ENCODE measurements around the gene ZBTB16. TPM values are rescaled to one million over a fixed set of nuclear protein-coding genes. Genes with fewer than 3 reads are reported as not detected.
A peak's percentile ranks its signal among the peaks of the same experiment; 100 is the strongest.

Gene ZBTB16
- total RNA-seq, 2 experiments from 2014 or later = 3.0 to 4.6 TPM

DNA sequence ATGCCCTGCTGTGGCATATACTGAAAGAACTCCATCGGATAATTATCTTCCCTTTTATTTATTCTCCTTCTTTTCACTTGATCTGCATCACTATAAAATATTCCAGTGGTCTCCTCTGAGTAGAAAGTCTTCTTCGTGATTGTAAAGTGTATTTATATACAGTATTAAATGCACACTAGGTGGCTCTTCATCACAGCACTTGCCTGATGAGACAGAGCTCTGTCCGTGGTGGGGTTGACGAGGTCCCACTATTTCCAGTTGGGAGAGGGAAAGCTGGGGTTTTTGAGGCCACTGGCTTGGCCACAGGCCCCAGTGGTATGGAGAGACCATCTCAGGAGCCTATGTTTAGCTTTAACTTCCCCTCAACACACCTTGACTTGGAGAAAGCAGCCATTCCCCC lies 31.6 kb upstream of the ZBTB16 start:
- intact Hi-C loops (cut with DNase I, micrococcal nuclease) = no loop called here
- CTCF ChIA-PET = interaction anchor here (0.6 to 1.1 kb wide), 3 partner anchors 12 to 232 kb away, joined by 3 to 6 read pairs (median 4); no protein-coding TSS in a partner anchor
- Mint-ChIP-seq H3K4me1 (peaks cover 1% of the 10 kb centered on the region), H3K9me3 (ENCODE audit: low read depth) (no peaks in the 10 kb centered on the region), H3K4me3 (no peak overlapping the region), H3K27ac (no peak overlapping the region), H3K27me3 (no peaks in the 10 kb centered on the region), H3K36me3 (ENCODE audit: low read depth) (no peaks in the 10 kb centered on the region)
- no peak for DNase-seq
- no peak for ATAC-seq
- POLR2A ChIA-PET = no interaction called here

DNA sequence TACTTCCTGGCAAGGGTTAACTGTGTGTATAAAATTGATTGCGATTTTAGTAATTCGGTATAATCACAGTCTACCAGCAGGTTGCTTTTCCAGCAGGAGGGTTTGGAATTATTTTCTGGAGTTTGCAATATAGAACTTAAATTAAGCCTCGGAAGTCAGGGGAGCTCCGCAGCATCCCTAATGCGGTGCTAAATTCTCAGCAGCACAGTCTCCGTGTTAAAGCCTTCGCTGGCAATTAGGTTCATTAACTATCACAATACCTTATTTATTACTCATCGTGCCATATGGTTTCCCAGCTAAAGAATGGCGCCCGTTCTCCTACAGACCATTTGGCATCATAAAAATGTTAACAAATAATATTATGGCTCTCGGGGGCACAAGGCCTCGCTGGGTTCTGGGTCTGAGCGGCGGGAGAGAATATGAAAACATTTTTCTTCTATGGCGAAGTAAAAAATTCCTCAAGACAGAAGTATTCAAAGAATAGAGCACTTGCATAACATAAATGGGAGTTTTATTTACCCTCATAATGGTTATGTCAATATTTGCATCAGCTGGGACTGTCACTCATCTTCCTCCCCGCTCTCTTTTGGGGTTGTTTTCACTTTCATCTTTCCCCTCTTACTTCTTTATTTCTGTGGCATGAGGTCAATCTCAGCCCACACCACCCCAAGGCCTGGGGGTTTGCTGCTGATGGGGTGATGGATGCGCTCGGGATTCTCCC lies 28.1 kb upstream of the ZBTB16 start:
- Mint-ChIP-seq H3K4me3 (no peak overlapping the region), H3K4me1 (peaks cover 1% of the 10 kb centered on the region), H3K27ac (no peak overlapping the region), H3K36me3 (ENCODE audit: low read depth) (no peaks in the 10 kb centered on the region), H3K27me3 (peaks cover 7% of the 10 kb centered on the region), H3K9me3 (ENCODE audit: low read depth) (no peaks in the 10 kb centered on the region)
- intact Hi-C loops (cut with DNase I, micrococcal nuclease) = no loop called here
- no peak for ATAC-seq
- ChIA-PET POLR2A (no interaction called here), CTCF (interaction anchor here (0.7 to 1.2 kb wide), 2 partner anchors 36 to 230 kb away, joined by 3 read pairs; no protein-coding TSS in a partner anchor)
- DNase-seq = no peak

DNA sequence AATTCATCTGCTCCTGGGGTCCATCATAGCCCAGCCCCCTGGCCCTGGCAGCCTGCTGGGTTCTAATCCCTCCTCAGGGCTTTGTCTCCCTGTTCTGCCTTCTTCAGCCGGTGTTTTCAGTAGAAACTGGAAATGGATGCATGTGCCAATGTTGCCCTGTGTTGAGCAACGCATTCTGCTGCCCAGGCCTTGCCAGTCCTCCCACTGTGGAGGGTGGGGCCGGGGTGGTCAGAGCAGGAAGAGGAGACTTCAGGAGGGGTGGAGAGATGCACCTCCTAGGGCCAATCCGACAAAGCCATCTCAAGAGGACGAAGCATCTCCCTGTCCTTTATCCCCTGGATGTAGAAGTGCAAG lies 27.6 kb upstream of the ZBTB16 start:
- ATAC-seq = no peak
- CTCF ChIA-PET = no interaction called here
- intact Hi-C loops (cut with DNase I, micrococcal nuclease) = no loop called here
- H3K4me1 Mint-ChIP-seq = no peaks in the 10 kb centered on the region
- POLR2A ChIA-PET = no interaction called here
- H3K36me3 Mint-ChIP-seq (ENCODE audit: low read depth) = no peaks in the 10 kb centered on the region
- H3K4me3 Mint-ChIP-seq = no peak overlapping the region
- DNase-seq = no peak
- H3K27me3 Mint-ChIP-seq = peaks cover 7% of the 10 kb centered on the region
- no peak overlapping the region for H3K27ac Mint-ChIP-seq
- H3K9me3 Mint-ChIP-seq (ENCODE audit: low read depth) = no peaks in the 10 kb centered on the region

DNA sequence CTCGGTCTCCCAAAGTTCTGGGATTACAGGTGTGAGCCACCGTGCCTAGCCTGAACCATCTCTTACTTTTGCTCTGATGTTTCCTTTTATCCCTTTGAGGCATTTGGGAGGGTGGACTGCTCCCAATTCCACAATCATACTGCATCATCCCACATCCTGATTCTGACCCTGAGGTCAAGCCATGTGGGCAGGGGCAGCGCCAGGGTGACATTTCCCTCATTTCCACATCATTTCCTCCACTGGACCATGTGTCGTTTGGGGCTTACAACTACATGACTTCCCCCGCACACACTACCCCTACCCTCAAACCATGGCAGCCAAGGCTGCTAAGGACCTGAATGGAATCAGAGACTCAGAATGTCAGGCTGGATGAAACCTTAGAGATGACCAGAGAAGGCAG lies 26.4 kb upstream of the ZBTB16 start:
- intact Hi-C loops (cut with DNase I, micrococcal nuclease) = no loop called here
- Mint-ChIP-seq H3K4me3 (no peak overlapping the region), H3K27me3 (peaks cover 7% of the 10 kb centered on the region), H3K4me1 (no peaks in the 10 kb centered on the region), H3K27ac (no peak overlapping the region), H3K36me3 (ENCODE audit: low read depth) (no peaks in the 10 kb centered on the region), H3K9me3 (ENCODE audit: low read depth) (no peaks in the 10 kb centered on the region)
- CTCF ChIA-PET = interaction anchor here (6.6 kb wide), 1 partner anchor 228 kb away, joined by 62 read pairs; no protein-coding TSS in a partner anchor
- no peak for ATAC-seq
- DNase-seq = no peak
- POLR2A ChIA-PET = no interaction called here

DNA sequence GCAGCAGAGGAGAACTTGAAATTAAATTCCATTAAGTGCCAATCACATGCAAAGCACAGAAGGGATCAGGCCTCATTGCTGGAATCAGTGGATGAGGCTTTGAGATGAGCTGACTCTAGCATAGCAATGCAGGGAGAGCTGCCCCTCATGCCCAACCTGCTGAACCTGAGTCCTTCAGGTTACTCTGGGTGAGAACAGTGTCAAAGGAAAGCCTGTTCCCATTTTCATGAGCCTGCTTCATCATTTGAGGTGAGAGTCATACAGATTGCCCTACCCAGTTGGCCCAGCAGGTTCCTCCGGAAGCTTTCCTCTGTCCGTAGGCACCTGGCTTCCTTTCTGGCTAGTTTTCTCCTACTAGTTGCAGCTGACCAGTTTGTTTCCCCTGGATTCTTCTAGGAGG lies 25.9 kb upstream of the ZBTB16 start:
- no peak for DNase-seq
- ChIA-PET POLR2A (no interaction called here), CTCF (interaction anchor here (0.6 to 6.6 kb wide), 2 partner anchors 12 to 228 kb away, joined by 3 to 62 read pairs; no protein-coding TSS in a partner anchor)

DNA sequence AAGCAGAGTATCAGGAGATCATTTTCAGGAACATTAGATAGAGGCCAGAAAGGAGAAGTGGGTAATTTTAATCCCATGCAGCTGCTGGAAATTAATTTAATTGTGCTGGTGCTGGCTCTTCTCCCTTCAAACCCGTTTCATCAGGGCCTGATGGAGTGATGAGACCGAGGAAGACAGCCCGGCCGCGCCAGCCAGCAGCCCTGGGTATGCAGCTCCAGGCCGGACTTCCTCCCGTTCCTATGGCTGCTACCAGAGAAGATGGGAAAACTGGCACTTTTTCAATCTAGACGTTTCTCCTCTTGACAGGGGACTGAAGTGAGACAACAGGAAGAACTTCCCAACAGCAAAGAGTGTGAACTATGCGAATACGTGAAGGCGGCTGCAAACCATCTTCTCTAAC lies 24.6 kb upstream of the ZBTB16 start:
- no peak for ATAC-seq
- no peaks in the 10 kb centered on the region for H3K4me1 Mint-ChIP-seq
- no peaks in the 10 kb centered on the region for H3K36me3 Mint-ChIP-seq (ENCODE audit: low read depth)
- POLR2A ChIA-PET = no interaction called here
- intact Hi-C loops (cut with DNase I, micrococcal nuclease) = loop anchor here in 1 of 2 experiments (5.0 kb wide), 1 partner anchor 138 kb away; no protein-coding TSS in a partner anchor
- CTCF ChIA-PET = interaction anchor here (0.7 to 6.6 kb wide), 2 partner anchors 158 to 226 kb away, joined by 4 to 62 read pairs; no protein-coding TSS in a partner anchor
- H3K9me3 Mint-ChIP-seq (ENCODE audit: low read depth) = no peaks in the 10 kb centered on the region
- peaks cover 7% of the 10 kb centered on the region for H3K27me3 Mint-ChIP-seq
- no peak for DNase-seq
- H3K27ac Mint-ChIP-seq = no peak overlapping the region
- no peak overlapping the region for H3K4me3 Mint-ChIP-seq

More for the DNA sequence above, 25.9 kb upstream of the ZBTB16 start:
- Mint-ChIP-seq H3K27ac (no peak overlapping the region), H3K27me3 (peaks cover 7% of the 10 kb centered on the region), H3K4me3 (no peak overlapping the region), H3K36me3 (ENCODE audit: low read depth) (no peaks in the 10 kb centered on the region), H3K9me3 (ENCODE audit: low read depth) (no peaks in the 10 kb centered on the region), H3K4me1 (no peaks in the 10 kb centered on the region)
- no peak for ATAC-seq
- intact Hi-C loops (cut with DNase I, micrococcal nuclease) = no loop called here

DNA sequence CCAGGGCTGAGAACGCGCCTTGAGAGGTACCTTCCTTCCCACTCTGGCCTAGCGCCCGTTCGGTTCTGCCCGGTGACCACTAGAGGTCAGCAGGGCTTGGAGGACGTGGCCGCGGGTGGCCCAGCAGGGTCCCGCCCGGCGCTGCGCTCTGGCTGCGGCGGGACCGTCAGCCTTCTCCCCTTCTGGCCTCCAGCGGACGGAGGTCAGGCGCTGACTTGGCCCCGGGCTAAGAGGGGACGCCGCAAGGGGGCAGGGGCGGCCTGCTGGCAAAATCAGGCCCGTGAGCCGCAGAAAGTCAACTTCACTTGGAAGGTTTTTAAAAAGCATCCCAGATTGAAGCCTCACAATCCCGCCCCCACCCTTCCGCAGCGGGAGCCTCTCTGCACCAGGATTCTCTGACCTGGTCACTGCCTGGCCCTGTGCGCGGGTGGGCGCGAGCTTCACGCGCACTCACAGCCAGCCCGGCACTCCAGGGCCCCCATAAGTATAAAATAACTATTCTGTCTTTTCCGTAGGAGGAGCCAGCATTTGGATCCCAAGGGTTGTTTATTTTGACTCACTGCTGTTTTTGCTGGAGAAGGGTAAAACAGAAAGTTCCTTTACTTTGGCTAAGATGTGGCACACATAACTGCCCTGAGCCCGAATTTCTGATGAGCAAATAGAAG lies 23.2 kb upstream of the ZBTB16 start:
- no peaks in the 10 kb centered on the region for H3K36me3 Mint-ChIP-seq (ENCODE audit: low read depth)
- H3K4me1 Mint-ChIP-seq = no peaks in the 10 kb centered on the region
- POLR2A ChIA-PET = no interaction called here
- H3K27ac Mint-ChIP-seq = no peak overlapping the region
- CTCF ChIA-PET = interaction anchor here (0.6 to 6.6 kb wide), 6 partner anchors 17 to 225 kb away, joined by 3 to 62 read pairs (median 3); no protein-coding TSS in a partner anchor
- H3K9me3 Mint-ChIP-seq (ENCODE audit: low read depth) = no peaks in the 10 kb centered on the region
- H3K4me3 Mint-ChIP-seq = no peak overlapping the region
- peaks cover 7% of the 10 kb centered on the region for H3K27me3 Mint-ChIP-seq
- ATAC-seq (peak; percentile 88), DNase-seq (peak; percentile 73)
- intact Hi-C loops (cut with DNase I, micrococcal nuclease) = loop anchor here (1.0 to 5.0 kb wide), 3 partner anchors 139 to 225 kb away; no protein-coding TSS in a partner anchor

DNA sequence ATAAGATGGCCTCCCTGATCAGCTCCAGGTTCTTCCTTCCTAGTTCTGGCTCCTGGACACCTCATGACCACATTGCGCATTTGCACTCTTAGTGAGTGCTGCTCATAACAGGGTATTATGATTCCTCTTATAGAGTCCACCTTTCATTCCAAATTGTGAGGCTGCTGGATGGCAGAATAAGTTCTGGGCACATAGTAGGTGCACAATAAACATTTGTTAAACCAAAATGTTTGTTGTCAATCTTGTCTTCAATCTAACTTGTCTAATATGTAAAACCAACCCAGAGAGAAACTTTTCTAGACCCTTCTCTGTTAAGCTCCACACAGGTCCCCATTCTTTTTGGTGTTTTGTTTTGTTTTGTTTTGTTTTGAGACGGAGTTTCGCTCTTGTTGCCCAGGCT lies 22.6 kb upstream of the ZBTB16 start:
- Mint-ChIP-seq H3K9me3 (ENCODE audit: low read depth) (no peaks in the 10 kb centered on the region), H3K4me1 (no peaks in the 10 kb centered on the region), H3K27me3 (peaks cover 7% of the 10 kb centered on the region), H3K27ac (no peak overlapping the region), H3K36me3 (ENCODE audit: low read depth) (no peaks in the 10 kb centered on the region), H3K4me3 (no peak overlapping the region)
- ATAC-seq (no peak), DNase-seq (no peak)
- ChIA-PET CTCF (interaction anchor here (0.7 to 6.6 kb wide), 2 partner anchors 98 to 224 kb away, joined by 3 to 62 read pairs; no protein-coding TSS in a partner anchor), POLR2A (no interaction called here)
- intact Hi-C loops (cut with DNase I, micrococcal nuclease) = loop anchor here (1.0 to 5.0 kb wide), 3 partner anchors 140 to 224 kb away; no protein-coding TSS in a partner anchor

DNA sequence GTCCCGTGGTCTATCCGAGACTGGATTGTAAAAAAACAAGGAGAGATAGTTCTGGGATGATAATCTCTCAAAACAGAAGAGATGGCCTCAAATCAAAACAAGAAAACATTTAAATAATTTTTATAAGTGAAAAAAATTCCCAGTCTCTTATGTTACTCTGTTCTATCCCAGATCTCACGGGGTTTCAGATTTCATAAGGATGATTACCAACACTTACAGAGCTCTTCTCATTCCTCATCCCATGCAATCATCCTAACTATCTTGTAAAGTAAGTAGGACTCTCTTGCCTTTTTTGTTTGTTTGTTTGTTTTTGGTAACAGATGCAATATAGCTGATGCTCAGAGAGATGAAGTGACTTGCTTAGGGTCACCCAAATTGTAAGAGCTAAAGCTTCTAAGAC lies 20.0 kb upstream of the ZBTB16 start:
- intact Hi-C loops (cut with DNase I, micrococcal nuclease) = loop anchor here in 1 of 2 experiments (5.0 kb wide), 1 partner anchor 142 kb away; no protein-coding TSS in a partner anchor
- H3K9me3 Mint-ChIP-seq (ENCODE audit: low read depth) = no peaks in the 10 kb centered on the region
- ChIA-PET CTCF (interaction anchor here (0.8 to 1.0 kb wide), 2 partner anchors 12 to 222 kb away, joined by 3 to 8 read pairs; no protein-coding TSS in a partner anchor), POLR2A (no interaction called here)
- no peak overlapping the region for H3K4me3 Mint-ChIP-seq
- H3K27ac Mint-ChIP-seq = no peak overlapping the region
- no peaks in the 10 kb centered on the region for H3K36me3 Mint-ChIP-seq (ENCODE audit: low read depth)
- ATAC-seq (no peak), DNase-seq (no peak)
- H3K4me1 Mint-ChIP-seq = peaks cover 9% of the 10 kb centered on the region
- peaks cover 6% of the 10 kb centered on the region for H3K27me3 Mint-ChIP-seq

DNA sequence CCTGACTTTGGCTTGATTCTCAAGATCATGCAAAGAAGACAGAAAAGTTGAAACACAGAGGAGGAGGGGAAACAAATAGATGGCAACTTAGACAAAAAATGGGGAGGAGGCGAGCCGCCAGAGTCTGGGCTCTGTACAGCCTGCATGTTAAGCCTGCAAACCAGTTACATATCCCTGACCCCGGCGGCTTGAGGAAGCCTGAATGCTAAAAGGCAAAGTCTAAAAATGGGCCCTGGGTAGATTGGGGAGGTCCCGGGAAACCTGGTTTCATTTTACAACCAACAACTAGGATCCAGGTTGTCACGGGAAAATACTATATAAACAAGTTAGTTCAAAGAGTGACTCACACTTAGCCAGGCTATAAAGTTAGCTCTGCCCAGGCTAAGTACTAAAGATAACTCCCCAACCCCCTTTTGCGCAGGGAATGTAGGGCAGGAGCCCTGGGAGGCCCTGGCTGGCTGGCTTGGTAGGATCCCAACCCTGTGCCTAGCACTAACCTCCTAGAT lies 18.8 kb upstream of the ZBTB16 start:
- DNase-seq = no peak
- H3K9me3 Mint-ChIP-seq (ENCODE audit: low read depth) = no peaks in the 10 kb centered on the region
- CTCF ChIA-PET = interaction anchor here (0.8 kb wide), 1 partner anchor 13 kb away, joined by 3 read pairs; no protein-coding TSS in a partner anchor
- H3K4me3 Mint-ChIP-seq = no peak overlapping the region
- H3K36me3 Mint-ChIP-seq (ENCODE audit: low read depth) = no peaks in the 10 kb centered on the region
- POLR2A ChIA-PET = no interaction called here
- H3K27me3 Mint-ChIP-seq = no peaks in the 10 kb centered on the region
- no peak overlapping the region for H3K27ac Mint-ChIP-seq
- H3K4me1 Mint-ChIP-seq = peaks cover 12% of the 10 kb centered on the region
- ATAC-seq = no peak
- intact Hi-C loops (cut with DNase I, micrococcal nuclease) = no loop called here

DNA sequence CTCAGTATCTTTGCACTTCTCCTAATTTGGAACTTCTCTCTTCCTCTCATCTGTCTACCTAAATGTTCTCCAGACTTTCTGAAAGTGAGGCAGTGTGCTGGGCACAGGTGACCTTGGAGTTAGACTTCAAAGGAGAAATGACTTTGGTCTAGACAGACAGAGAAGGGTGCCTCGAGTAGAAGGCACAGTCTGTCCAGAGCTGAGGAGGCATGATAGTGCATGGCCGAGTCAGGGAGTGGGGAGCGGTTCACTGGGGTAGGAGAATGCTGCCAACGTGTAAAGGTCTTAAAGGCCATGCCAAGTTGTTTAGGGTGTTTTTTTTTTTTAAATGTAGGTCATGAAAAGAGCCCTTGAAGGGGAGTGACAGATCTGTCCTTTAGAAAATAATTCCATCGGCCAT lies 17.3 kb upstream of the ZBTB16 start:
- H3K9me3 Mint-ChIP-seq (ENCODE audit: low read depth) = no peaks in the 10 kb centered on the region
- H3K27ac Mint-ChIP-seq = no peak overlapping the region
- no peaks in the 10 kb centered on the region for H3K36me3 Mint-ChIP-seq (ENCODE audit: low read depth)
- no peak overlapping the region for H3K4me3 Mint-ChIP-seq
- no peaks in the 10 kb centered on the region for H3K27me3 Mint-ChIP-seq
- H3K4me1 Mint-ChIP-seq = peaks cover 12% of the 10 kb centered on the region
- no peak for DNase-seq
- ATAC-seq = no peak
- POLR2A ChIA-PET = interaction anchor here (0.6 kb wide), 1 partner anchor 117 kb away, joined by 3 read pairs; no protein-coding TSS in a partner anchor
- intact Hi-C loops (cut with DNase I, micrococcal nuclease) = no loop called here
- CTCF ChIA-PET = interaction anchor here (0.6 kb wide), 1 partner anchor 58 kb away, joined by 3 read pairs; no protein-coding TSS in a partner anchor
